Measurements from ENCODE around the gene TUBB2B. TPM values are rescaled to one million over a fixed set of nuclear protein-coding genes. Genes with fewer than 3 reads are reported as not detected.

The TUBB2B gene
- total and polyA plus RNA-seq, 9 of the 15 experiments (the other 6 are each of a cell fraction or from before 2014, with no cell fraction given), result 0.11 to 9.7 (median 4.6) TPM

DNA sequence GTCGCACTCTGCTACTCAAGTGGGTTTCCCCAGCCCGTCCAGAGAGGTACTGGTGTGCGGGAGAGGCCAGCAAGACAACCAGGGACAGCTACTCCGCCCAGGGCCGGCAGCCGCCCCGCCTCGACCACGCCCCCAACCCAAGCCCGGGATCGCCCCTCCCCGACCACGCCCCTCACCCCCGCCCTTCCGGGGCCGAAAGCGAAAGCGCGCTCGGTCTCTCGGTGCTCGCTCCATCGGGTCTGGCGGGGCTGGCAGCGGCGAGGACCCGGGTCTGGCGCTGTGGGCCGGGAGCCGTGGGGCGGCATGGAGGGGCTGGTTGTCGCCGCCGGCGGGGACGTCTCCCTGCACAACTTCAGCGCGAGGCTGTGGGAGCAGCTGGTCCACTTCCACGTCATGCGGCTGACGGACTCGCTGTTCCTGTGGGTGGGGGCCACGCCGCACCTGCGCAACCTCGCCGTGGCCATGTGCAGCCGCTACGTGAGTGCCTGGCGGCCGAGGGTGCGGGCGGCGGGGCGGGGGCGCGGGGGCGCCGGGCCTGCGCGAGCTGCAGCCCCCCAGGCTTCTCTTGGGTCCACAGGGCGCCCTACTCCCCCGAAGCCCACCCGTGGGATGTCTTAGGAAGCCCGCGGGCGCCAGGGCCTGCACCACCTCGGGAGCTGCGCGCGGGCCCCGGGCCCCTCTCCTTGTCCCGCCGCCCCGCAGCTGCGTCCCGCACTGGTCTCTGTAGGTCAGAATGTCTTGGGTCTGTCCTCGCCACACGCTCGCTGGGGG lies 31.5 kb upstream of the TUBB2B start, which contains the start of gene PSMG4 (continued):
- TF ChIP-seq, protein P1, sequence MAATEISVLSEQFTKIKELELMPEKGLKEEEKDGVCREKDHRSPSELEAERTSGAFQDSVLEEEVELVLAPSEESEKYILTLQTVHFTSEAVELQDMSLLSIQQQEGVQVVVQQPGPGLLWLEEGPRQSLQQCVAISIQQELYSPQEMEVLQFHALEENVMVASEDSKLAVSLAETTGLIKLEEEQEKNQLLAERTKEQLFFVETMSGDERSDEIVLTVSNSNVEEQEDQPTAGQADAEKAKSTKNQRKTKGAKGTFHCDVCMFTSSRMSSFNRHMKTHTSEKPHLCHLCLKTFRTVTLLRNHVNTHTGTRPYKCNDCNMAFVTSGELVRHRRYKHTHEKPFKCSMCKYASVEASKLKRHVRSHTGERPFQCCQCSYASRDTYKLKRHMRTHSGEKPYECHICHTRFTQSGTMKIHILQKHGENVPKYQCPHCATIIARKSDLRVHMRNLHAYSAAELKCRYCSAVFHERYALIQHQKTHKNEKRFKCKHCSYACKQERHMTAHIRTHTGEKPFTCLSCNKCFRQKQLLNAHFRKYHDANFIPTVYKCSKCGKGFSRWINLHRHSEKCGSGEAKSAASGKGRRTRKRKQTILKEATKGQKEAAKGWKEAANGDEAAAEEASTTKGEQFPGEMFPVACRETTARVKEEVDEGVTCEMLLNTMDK (IDR thresholded peaks at IDR 0.05; ENCODE audit: borderline replicate concordance, insufficient read depth, low read depth, low read length, poor library complexity, severe bottlenecking), result peak; percentile 1
- TF ChIP-seq ZNF780A (CRISPR knock-in tag; IDR thresholded peaks at IDR 0.05) (no peak), RFX5 (IDR thresholded peaks at IDR 0.05; ENCODE audit: low read depth, low read length) (no peak), MYBL2 (IDR thresholded peaks at IDR 0.05; ENCODE audit: low read depth) (no peak), MYBL2 (CRISPR knock-in tag; IDR thresholded peaks at IDR 0.05; ENCODE audit: borderline replicate concordance) (no peak), SIX5 (IDR thresholded peaks at IDR 0.05; ENCODE audit: borderline replicate concordance in 1 of 2, insufficient read depth in 1 of 2, low read depth in 1 of 2, low read length in 2 of 2) (no peak), SETDB1 (IDR thresholded peaks at IDR 0.05; ENCODE audit: low read length) (no peak), U2AF2 (optimal IDR thresholded peaks at IDR 0.05; ENCODE audit: low read depth, low read length) (no peak)
- TF ChIP-seq, protein P2, sequence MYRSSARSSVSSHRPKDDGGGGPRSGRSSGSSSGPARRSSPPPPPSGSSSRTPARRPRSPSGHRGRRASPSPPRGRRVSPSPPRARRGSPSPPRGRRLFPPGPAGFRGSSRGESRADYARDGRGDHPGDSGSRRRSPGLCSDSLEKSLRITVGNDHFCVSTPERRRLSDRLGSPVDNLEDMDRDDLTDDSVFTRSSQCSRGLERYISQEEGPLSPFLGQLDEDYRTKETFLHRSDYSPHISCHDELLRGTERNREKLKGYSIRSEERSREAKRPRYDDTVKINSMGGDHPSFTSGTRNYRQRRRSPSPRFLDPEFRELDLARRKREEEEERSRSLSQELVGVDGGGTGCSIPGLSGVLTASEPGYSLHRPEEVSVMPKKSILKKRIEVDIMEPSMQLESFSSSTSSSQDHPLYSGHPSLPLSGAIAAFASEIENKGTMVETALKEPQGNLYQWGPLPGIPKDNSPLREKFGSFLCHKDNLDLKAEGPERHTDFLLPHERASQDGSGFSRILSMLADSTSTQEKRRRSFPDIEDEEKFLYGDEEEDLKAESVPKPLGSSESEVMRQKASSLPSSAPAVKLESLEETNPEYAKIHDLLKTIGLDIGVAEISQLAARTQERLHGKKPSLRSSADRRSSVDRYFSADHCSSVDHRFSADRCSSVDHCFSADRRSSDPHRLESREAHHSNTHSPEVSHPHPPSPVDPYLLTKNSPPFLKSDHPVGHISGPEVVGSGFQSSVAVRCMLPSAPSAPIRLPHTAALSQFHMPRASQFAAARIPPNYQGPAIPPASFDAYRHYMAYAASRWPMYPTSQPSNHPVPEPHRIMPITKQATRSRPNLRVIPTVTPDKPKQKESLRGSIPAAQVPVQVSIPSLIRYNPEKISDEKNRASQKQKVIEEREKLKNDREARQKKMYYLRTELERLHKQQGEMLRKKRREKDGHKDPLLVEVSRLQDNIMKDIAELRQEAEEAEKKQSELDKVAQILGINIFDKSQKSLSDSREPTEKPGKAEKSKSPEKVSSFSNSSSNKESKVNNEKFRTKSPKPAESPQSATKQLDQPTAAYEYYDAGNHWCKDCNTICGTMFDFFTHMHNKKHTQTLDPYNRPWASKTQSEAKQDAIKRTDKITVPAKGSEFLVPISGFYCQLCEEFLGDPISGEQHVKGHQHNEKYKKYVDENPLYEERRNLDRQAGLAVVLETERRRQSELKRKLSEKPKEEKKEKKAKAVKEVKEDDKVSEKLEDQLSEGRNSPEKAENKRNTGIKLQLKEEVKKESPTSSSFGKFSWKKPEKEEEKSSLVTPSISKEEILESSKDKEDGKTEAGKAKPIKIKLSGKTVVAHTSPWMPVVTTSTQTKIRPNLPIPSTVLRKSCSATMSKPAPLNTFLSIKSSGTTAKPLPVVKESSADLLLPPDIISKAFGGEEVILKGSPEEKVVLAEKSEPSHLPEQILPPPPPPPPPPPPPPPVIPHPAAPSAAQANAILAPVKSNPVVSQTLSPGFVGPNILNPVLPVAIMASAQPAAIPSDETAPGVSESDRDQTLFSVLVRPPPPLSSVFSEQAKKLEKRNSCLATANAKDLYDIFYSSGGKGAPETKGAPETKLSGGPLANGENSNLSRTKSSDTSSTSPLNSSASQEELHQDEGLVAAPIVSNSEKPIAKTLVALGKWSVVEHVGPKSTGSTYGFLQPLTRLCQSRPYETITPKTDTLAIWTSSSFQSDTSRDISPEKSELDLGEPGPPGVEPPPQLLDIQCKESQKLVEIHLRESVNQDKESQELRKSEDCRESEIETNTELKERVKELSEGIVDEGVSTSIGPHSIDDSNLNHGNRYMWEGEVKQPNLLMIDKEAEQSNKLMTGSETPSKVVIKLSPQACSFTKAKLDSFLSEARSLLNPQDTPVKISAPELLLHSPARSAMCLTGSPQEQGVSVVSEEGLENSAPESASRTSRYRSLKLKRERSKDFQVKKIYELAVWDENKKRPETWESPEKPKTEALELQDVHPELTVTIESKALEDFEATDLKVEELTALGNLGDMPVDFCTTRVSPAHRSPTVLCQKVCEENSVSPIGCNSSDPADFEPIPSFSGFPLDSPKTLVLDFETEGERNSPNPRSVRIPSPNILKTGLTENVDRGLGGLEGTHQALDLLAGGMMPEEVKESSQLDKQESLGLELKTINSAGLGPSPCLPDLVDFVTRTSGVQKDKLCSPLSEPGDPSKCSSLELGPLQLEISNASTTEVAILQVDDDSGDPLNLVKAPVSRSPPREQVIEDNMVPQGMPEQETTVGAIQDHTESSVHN (IDR thresholded peaks at IDR 0.05; ENCODE audit: borderline replicate concordance in 1 of 2, low read depth in 1 of 2), result no peak
- TF ChIP-seq, protein P3, sequence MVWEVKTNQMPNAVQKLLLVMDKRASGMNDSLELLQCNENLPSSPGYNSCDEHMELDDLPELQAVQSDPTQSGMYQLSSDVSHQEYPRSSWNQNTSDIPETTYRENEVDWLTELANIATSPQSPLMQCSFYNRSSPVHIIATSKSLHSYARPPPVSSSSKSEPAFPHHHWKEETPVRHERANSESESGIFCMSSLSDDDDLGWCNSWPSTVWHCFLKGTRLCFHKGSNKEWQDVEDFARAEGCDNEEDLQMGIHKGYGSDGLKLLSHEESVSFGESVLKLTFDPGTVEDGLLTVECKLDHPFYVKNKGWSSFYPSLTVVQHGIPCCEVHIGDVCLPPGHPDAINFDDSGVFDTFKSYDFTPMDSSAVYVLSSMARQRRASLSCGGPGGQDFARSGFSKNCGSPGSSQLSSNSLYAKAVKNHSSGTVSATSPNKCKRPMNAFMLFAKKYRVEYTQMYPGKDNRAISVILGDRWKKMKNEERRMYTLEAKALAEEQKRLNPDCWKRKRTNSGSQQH (CRISPR knock-in tag; IDR thresholded peaks at IDR 0.05), result 0 out of 2 replicates have a peak, but pooled peaks have one; percentile 23
- TF ChIP-seq, protein P4, sequence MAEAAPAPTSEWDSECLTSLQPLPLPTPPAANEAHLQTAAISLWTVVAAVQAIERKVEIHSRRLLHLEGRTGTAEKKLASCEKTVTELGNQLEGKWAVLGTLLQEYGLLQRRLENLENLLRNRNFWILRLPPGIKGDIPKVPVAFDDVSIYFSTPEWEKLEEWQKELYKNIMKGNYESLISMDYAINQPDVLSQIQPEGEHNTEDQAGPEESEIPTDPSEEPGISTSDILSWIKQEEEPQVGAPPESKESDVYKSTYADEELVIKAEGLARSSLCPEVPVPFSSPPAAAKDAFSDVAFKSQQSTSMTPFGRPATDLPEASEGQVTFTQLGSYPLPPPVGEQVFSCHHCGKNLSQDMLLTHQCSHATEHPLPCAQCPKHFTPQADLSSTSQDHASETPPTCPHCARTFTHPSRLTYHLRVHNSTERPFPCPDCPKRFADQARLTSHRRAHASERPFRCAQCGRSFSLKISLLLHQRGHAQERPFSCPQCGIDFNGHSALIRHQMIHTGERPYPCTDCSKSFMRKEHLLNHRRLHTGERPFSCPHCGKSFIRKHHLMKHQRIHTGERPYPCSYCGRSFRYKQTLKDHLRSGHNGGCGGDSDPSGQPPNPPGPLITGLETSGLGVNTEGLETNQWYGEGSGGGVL (CRISPR knock-in tag; IDR thresholded peaks at IDR 0.05), result no peak
